ENCODE data around the gene KBTBD13.

The KBTBD13 gene

GRCh38 chr15:65052956-65053355 lies 23.6 kb upstream of the KBTBD13 start:
- no peak for DNase-seq

GRCh38 chr15:65054333-65055200 lies 22.0 kb upstream of the KBTBD13 start:
- peak; percentile 86 for DNase-seq

- no peak for DNase-seq
These were observed 21.2 kb upstream of the KBTBD13 start for GRCh38 chr15:65055201-65055870.

- DNase-seq: no peak
These were observed 20.4 kb upstream of the KBTBD13 start for GRCh38 chr15:65056106-65056505.

GRCh38 chr15:65056868-65057548 lies 19.5 kb upstream of the KBTBD13 start:
- no peak for DNase-seq

- no peak for DNase-seq
These were observed 19.0 kb upstream of the KBTBD13 start for GRCh38 chr15:65057549-65057940.

- DNase-seq: no peak
These were observed 17.9 kb upstream of the KBTBD13 start for GRCh38 chr15:65058394-65059368.

GRCh38 chr15:65059369-65059750 lies 17.2 kb upstream of the KBTBD13 start:
- no peak for DNase-seq

GRCh38 chr15:65059931-65060596 lies 16.5 kb upstream of the KBTBD13 start:
- DNase-seq: no peak

GRCh38 chr15:65060641-65061397 lies 15.7 kb upstream of the KBTBD13 start:
- no peak for DNase-seq

- no peak for DNase-seq
These were observed 14.5 kb upstream of the KBTBD13 start for GRCh38 chr15:65062061-65062460.

GRCh38 chr15:65062726-65063125 lies 13.8 kb upstream of the KBTBD13 start:
- no peak for DNase-seq

- no peak for DNase-seq
These were observed 10.4 kb upstream of the KBTBD13 start for GRCh38 chr15:65066001-65066634.

GRCh38 chr15:65066635-65067316 lies 9.8 kb upstream of the KBTBD13 start:
- DNase-seq: no peak

- DNase-seq: no peak
These were observed 9.3 kb upstream of the KBTBD13 start for GRCh38 chr15:65067317-65067644.

- no peak for DNase-seq
These were observed 8.7 kb upstream of the KBTBD13 start, which contains the start of gene RASL12 for GRCh38 chr15:65067645-65068402. Gene RASL12 (minus strand): TSS chr15:65067991. CDS start chr15:65067835, 156 bp downstream.

GRCh38 chr15:65068403-65068788 lies 8.2 kb upstream of the KBTBD13 start:
- DNase-seq: no peak

- no peak for DNase-seq
These were observed 7.4 kb upstream of the KBTBD13 start for GRCh38 chr15:65069179-65069578.

All from right forelimb (tissue), 1 donor.